MM.1S (cell line): ENCODE measurements around the gene CARS2.

Source experiments
- DNase-seq: peaks from one replicate; pipeline ENCODE4 v3.0.0-alpha.2; 2015
- H2AFZ ChIP-seq: fragments of 300-600 bp; sonication (generic); 2 replicates; pipeline ENCODE4 v1.6.0; 2016; ENCODE audit warnings: antibody characterized with exemption, low read length
- H3F3A ChIP-seq: fragments of 300-600 bp; sonication (generic); 2 replicates; pipeline ENCODE4 v1.6.1; 2016; ENCODE audit warnings: mild to moderate bottlenecking, antibody characterized with exemption, low read length, moderate library complexity, mixed read lengths; ENCODE audit not compliant: insufficient read depth
- H3K27ac ChIP-seq: fragments of 300-600 bp; sonication (generic); 2 replicates; pipeline ENCODE4 v1.5.1; 2016; ENCODE audit warnings: mild to moderate bottlenecking, low read length
- H3K27me3 ChIP-seq: fragments of 300-600 bp; sonication (generic); replicated peaks from 2 replicates; pipeline ENCODE4 v1.6.0; 2016; ENCODE audit warnings: low read length; ENCODE audit not compliant: insufficient read depth
- H3K36me3 ChIP-seq: fragments of 300-600 bp; sonication (generic); replicated peaks from 2 replicates; pipeline ENCODE4 v1.6.1; 2016; ENCODE audit warnings: mild to moderate bottlenecking, low read length, mixed read lengths; ENCODE audit not compliant: insufficient read depth
- H3K4me1 ChIP-seq: fragments of 300-600 bp; sonication (generic); 2 replicates; pipeline ENCODE4 v1.6.1; 2016; ENCODE audit warnings: low read length, mixed read lengths
- H3K4me2 ChIP-seq: fragments of 300-600 bp; sonication (generic); 2 replicates; pipeline ENCODE4 v1.6.0; 2016; ENCODE audit warnings: low read depth, low read length
- H3K4me3 ChIP-seq: fragments of 300-600 bp; sonication (generic); 2 replicates; pipeline ENCODE4 v1.5.1; 2016; ENCODE audit warnings: low read length, mixed read lengths
- H3K79me2 ChIP-seq: fragments of 300-600 bp; sonication (generic); 2 replicates; pipeline ENCODE4 v1.6.1; 2016; ENCODE audit warnings: mixed run types, low read length, mixed read lengths
- H3K9ac ChIP-seq: fragments of 300-600 bp; sonication (generic); 2 replicates; pipeline ENCODE4 v1.6.1; 2016; ENCODE audit warnings: low read length, mixed read lengths
- H3K9me2 ChIP-seq: fragments of 300-600 bp; sonication (generic); replicated peaks from 2 replicates; pipeline ENCODE4 v1.6.1; 2016; ENCODE audit warnings: mild to moderate bottlenecking, low read length, mixed read lengths; ENCODE audit not compliant: insufficient read depth
- H3K9me3 ChIP-seq: fragments of 300-600 bp; sonication (generic); replicated peaks from 2 replicates; pipeline ENCODE4 v1.6.1; 2016; ENCODE audit warnings: mild to moderate bottlenecking, low read length, mixed read lengths; ENCODE audit not compliant: insufficient read depth
- H4K20me1 ChIP-seq: fragments of 300-600 bp; sonication (generic); 2 replicates; pipeline ENCODE4 v1.6.1; 2016; ENCODE audit warnings: mild to moderate bottlenecking, low read length, moderate library complexity, mixed read lengths; ENCODE audit not compliant: insufficient read depth
- EZH2 ChIP-seq: fragments of 300-600 bp; sonication (generic); optimal IDR thresholded peaks from 2 replicates; pipeline ENCODE3; 2017; ENCODE audit warnings: low read depth, mild to moderate bottlenecking, antibody characterized with exemption, low read length, mixed read lengths
- EZH2phosphoT487 ChIP-seq: fragments of 300-600 bp; sonication (generic); IDR thresholded peaks from 2 replicates; pipeline ENCODE4 v1.6.1; 2018; ENCODE audit warnings: antibody characterized with exemption, low read length
- TF ChIP-seq, protein P1 (sequence below): fragments of 300-600 bp; sonication (generic); IDR thresholded peaks from 2 replicates; pipeline ENCODE4 v1.5.1; 2016; ENCODE audit warnings: antibody characterized with exemption, low read length, mixed read lengths

CARS2 gene

DNA sequence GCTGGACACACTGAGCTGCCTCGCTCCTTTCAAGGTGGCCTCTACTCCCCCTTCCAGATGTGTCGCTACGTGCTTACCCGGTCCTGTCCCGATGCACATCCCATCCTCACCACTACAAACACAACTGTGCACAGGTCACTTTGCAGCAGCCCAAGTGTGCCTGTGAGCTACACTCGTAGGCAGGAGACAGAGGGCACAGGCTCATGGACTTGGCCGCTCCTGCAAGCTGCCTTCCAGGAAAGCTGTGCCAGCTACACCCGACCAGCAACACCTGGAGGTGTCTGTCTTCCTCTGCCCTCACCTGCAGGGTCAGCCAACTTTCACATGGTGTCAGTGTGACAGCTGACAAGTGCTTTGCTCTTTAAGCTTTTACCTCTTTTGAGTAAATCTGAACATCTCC, 15.4 kb downstream of the CARS2 start:
- H3K9ac ChIP-seq, result no peak overlapping the region
- no peaks in the 10 kb centered on the region for H3K9me2 ChIP-seq
- no peaks in the 10 kb centered on the region for H3K79me2 ChIP-seq
- no peaks in the 10 kb centered on the region for H3K36me3 ChIP-seq
- H3F3A ChIP-seq, result no peaks in the 10 kb centered on the region
- H4K20me1 ChIP-seq, result no peaks in the 10 kb centered on the region
- no peaks in the 10 kb centered on the region for H3K9me3 ChIP-seq
- no peaks in the 10 kb centered on the region for H3K4me1 ChIP-seq
- H3K27me3 ChIP-seq, result no peaks in the 10 kb centered on the region
- DNase-seq, result no peak
- H2AFZ ChIP-seq, result no peak overlapping the region
- TF ChIP-seq EZH2phosphoT487 (no peak), EZH2 (no peak)
- TF ChIP-seq, protein P1, sequence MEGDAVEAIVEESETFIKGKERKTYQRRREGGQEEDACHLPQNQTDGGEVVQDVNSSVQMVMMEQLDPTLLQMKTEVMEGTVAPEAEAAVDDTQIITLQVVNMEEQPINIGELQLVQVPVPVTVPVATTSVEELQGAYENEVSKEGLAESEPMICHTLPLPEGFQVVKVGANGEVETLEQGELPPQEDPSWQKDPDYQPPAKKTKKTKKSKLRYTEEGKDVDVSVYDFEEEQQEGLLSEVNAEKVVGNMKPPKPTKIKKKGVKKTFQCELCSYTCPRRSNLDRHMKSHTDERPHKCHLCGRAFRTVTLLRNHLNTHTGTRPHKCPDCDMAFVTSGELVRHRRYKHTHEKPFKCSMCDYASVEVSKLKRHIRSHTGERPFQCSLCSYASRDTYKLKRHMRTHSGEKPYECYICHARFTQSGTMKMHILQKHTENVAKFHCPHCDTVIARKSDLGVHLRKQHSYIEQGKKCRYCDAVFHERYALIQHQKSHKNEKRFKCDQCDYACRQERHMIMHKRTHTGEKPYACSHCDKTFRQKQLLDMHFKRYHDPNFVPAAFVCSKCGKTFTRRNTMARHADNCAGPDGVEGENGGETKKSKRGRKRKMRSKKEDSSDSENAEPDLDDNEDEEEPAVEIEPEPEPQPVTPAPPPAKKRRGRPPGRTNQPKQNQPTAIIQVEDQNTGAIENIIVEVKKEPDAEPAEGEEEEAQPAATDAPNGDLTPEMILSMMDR, result no peak
- H3K27ac ChIP-seq, result no peak overlapping the region
- H3K4me3 ChIP-seq, result no peak overlapping the region
- H3K4me2 ChIP-seq, result no peak overlapping the region

DNA sequence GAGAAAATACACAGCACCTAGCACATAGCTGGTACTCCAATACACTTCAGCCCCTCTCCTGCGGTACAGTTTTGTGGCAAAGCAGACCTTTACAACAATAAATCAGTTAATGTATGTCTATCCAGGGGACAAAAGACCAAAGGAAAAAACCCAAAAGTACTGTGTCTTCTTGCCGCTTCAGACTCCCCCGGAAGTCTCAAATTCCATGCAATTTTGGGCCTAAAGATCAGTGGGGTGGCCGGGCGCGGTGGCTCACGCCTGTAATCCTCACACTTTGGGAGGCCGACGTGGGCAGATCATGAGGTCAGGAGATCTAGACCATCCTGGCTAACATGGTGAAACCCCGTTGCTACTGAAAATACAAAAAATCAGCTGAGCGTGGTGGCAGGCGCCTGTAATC, 16.2 kb downstream of the CARS2 start:
- Histone ChIP-seq H3K9me3 (no peaks in the 10 kb centered on the region), H3K27me3 (no peaks in the 10 kb centered on the region), H3K4me3 (no peak overlapping the region), H4K20me1 (no peaks in the 10 kb centered on the region), H3K9ac (no peak overlapping the region), H3K36me3 (no peaks in the 10 kb centered on the region), H3K27ac (no peak overlapping the region), H3F3A (no peaks in the 10 kb centered on the region), H3K4me1 (no peaks in the 10 kb centered on the region), H3K79me2 (no peaks in the 10 kb centered on the region), H3K9me2 (no peaks in the 10 kb centered on the region), H2AFZ (no peak overlapping the region), H3K4me2 (no peak overlapping the region)
- no peak for TF ChIP-seq EZH2
- no peak for TF ChIP-seq EZH2phosphoT487
- TF ChIP-seq, protein P1, result no peak
- DNase-seq, result no peak

DNA sequence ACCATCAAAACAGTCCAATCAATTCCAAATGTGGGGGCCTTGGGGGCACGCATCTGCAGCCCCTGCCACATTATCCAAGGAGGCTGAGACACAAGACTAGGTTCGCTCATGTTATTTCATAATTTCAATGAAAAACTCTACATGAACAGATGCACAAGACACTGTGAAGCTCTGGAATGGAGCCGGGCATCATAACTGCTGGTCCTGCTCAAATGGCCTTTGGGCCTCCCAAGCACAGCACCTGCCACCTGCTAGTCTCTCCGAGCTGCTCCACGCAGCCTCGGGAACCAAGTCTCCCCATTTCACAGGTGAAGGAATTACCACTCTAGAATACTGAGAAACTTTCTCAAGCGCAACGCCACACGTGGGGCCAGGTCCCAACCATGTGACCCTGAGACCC, 16.9 kb downstream of the CARS2 start:
- Histone ChIP-seq H3K4me3 (no peak overlapping the region), H3K79me2 (no peaks in the 10 kb centered on the region), H3K9ac (no peak overlapping the region), H3K36me3 (no peaks in the 10 kb centered on the region), H3K9me3 (no peaks in the 10 kb centered on the region), H3K27me3 (no peaks in the 10 kb centered on the region), H3F3A (no peaks in the 10 kb centered on the region), H3K4me1 (no peaks in the 10 kb centered on the region), H4K20me1 (no peaks in the 10 kb centered on the region), H2AFZ (no peak overlapping the region), H3K9me2 (no peaks in the 10 kb centered on the region), H3K27ac (no peak overlapping the region), H3K4me2 (no peak overlapping the region)
- DNase-seq, result no peak
- TF ChIP-seq, protein P1, result no peak
- TF ChIP-seq EZH2, result no peak
- TF ChIP-seq EZH2phosphoT487, result no peak
